Vagina (tissue), 2 donors: ENCODE data around the gene OR14C36. TPM values are rescaled to one million over a fixed set of nuclear protein-coding genes. Genes with fewer than 3 reads are reported as not detected.
"Not testable (repeated sequence)": the region's sequence is repeated elsewhere in the genome, so short reads cannot be mapped to it uniquely, and the experiment has no call there.

ENCODE experiments used
- DNase-seq, 2 donors: peaks; one replicate each; pipeline ENCODE4 v3.0.0-alpha.2; 2017; ENCODE audit errors: extremely low spot score in 2 of 2
- H3K27ac ChIP-seq: fragments of 200-600 bp; sonication (generic); one replicate; pipeline ENCODE4 v1.5.1; 2019
- H3K27me3 ChIP-seq: fragments of 200-600 bp; sonication (generic); one replicate; pipeline ENCODE4 v1.5.1; 2019
- H3K36me3 ChIP-seq, 2 donors: fragments of 200-600 bp; sonication (generic); one replicate each; pipeline ENCODE4 v1.5.1; 2017 to 2019
- H3K4me1 ChIP-seq: fragments of 200-600 bp; sonication (generic); one replicate; pipeline ENCODE4 v1.5.1; 2019
- H3K4me3 ChIP-seq, 2 donors: fragments of 200-600 bp; sonication (generic); 1 replicate in 1 of 2; 2 replicates in 1 of 2; pipeline ENCODE4 v1.5.1; 2016 to 2019
- H3K9me3 ChIP-seq: fragments of 200-600 bp; sonication (generic); one replicate; pipeline ENCODE4 v1.5.1; 2019
- POLR2A ChIP-seq, 2 donors: fragments of 450-650 bp; IDR thresholded peaks; one replicate each; pipeline ENCODE4 v1.6.1; 2017; ENCODE audit warnings: antibody characterized with exemption in 2 of 2, mild to moderate bottlenecking in 2 of 2, moderate library complexity in 2 of 2
- POLR2AphosphoS5 ChIP-seq, 2 donors: sonication (generic); formaldehyde crosslinking; IDR thresholded peaks; one replicate each; pipeline ENCODE4 v1.9.0; 2017; ENCODE audit warnings: antibody characterized with exemption in 2 of 2, mild to moderate bottlenecking in 2 of 2, low read depth in 1 of 2; ENCODE audit not compliant: insufficient read depth in 1 of 2
- intact Hi-C: fragments of 100-400 bp; cut with DNase I; formaldehyde crosslinking; loops from one replicate; pipeline ENCODE4 v1.15.1; 2023
- total RNA-seq: library from RNA; depleted of rRNA; stranded (reverse); fragments of >200 nt; gene quantifications from one replicate; pipeline ENCODE4 v1.2.3, GENCODE V29; 2016
- TF ChIP-seq, protein P1 (sequence below), 3 experiments: fragments of 450-650 bp in 2 of 3; fragments of 200-600 bp in 1 of 3; sonication (generic) in 1 of 3; IDR thresholded peaks; one replicate each; pipeline ENCODE4 v1.5.1; 2017 to 2019; ENCODE audit warnings: antibody characterized with exemption in 3 of 3, mild to moderate bottlenecking in 2 of 3, moderate library complexity in 2 of 3

The OR14C36 gene
- total RNA-seq, result not detected

DNA sequence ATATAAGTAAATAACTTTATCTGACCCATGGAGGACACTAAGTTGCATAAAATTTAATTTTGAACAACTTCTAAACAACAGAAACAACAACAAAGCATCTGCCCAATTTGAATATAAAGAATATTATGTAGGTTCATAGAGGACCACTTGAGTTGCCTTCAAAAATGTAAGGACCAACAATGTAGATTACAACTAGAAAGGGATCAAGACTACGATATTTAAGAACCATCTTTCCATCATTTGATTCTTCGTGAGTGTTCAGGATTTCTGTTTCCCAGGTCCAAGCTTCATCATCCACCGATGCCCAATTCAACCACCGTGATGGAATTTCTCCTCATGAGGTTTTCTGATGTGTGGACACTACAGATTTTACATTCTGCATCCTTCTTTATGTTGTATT lies at the start of gene OR14C36:
Gene OR14C36, plus strand, starts transcription at position 301 of the 400 bp plus-strand sequence. Its CDS starts 0 bp downstream, at position 301.
- H3K36me3 ChIP-seq, result no peaks in the 10 kb centered on the region
- intact Hi-C loops, result no loop called here

DNA sequence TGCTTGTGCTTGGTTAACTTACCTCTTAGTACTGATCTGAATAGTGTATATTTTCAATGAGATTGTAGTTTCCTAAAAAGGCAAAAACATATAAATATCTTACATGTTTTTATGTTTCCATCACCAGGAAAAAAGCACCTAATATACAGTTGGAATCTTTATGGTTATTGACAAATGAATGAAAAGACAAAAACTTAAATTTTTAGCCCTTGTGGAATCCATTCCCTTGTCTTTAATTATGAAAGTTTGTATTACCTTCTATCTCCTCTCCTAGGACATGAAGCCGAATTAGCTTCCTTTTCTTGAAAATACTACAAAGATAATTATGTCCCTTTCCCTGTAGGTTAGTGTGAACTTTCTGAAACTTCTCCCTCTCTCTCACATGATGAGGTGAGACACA lies 45.3 kb upstream of the OR14C36 start, which contains the start of gene OR2T12:
Gene OR2T12, minus strand, starts transcription at position 101 of the 400 bp plus-strand sequence. CDS start 7,846 bp downstream, outside the sequence.
- H3K4me3 ChIP-seq, result no peak within 1 kb of the TSS
- H3K9me3 ChIP-seq, result no peaks in the 10 kb centered on the region
- H3K36me3 ChIP-seq, result no peaks in the 10 kb centered on the region
- DNase-seq, result no peak
- H3K4me1 ChIP-seq, result no peaks in the 10 kb centered on the region
- no peak for TF ChIP-seq POLR2A (IDR thresholded peaks at IDR 0.05)
- TF ChIP-seq, protein P1, sequence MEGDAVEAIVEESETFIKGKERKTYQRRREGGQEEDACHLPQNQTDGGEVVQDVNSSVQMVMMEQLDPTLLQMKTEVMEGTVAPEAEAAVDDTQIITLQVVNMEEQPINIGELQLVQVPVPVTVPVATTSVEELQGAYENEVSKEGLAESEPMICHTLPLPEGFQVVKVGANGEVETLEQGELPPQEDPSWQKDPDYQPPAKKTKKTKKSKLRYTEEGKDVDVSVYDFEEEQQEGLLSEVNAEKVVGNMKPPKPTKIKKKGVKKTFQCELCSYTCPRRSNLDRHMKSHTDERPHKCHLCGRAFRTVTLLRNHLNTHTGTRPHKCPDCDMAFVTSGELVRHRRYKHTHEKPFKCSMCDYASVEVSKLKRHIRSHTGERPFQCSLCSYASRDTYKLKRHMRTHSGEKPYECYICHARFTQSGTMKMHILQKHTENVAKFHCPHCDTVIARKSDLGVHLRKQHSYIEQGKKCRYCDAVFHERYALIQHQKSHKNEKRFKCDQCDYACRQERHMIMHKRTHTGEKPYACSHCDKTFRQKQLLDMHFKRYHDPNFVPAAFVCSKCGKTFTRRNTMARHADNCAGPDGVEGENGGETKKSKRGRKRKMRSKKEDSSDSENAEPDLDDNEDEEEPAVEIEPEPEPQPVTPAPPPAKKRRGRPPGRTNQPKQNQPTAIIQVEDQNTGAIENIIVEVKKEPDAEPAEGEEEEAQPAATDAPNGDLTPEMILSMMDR (IDR thresholded peaks at IDR 0.05), result no peak
- no peak for TF ChIP-seq POLR2AphosphoS5 (IDR thresholded peaks at IDR 0.05; ENCODE audit: insufficient read depth in 1 of 2, low read depth in 1 of 2)
- H3K27me3 ChIP-seq, result no peaks in the 10 kb centered on the region
- intact Hi-C loops, result no loop called here
- no peak within 1 kb of the TSS for H3K27ac ChIP-seq

More for the DNA sequence above, at the start of gene OR14C36:
- TF ChIP-seq POLR2AphosphoS5 (IDR thresholded peaks at IDR 0.05; ENCODE audit: insufficient read depth in 1 of 2, low read depth in 1 of 2) (no peak), POLR2A (IDR thresholded peaks at IDR 0.05) (no peak)
- TF ChIP-seq, protein P1 (IDR thresholded peaks at IDR 0.05), result no peak
- Histone ChIP-seq H3K27ac (no peak within 1 kb of the TSS), H3K4me1 (no peaks in the 10 kb centered on the region), H3K9me3 (no peaks in the 10 kb centered on the region), H3K4me3 (no peak within 1 kb of the TSS), H3K27me3 (no peaks in the 10 kb centered on the region)
- no peak for DNase-seq

DNA sequence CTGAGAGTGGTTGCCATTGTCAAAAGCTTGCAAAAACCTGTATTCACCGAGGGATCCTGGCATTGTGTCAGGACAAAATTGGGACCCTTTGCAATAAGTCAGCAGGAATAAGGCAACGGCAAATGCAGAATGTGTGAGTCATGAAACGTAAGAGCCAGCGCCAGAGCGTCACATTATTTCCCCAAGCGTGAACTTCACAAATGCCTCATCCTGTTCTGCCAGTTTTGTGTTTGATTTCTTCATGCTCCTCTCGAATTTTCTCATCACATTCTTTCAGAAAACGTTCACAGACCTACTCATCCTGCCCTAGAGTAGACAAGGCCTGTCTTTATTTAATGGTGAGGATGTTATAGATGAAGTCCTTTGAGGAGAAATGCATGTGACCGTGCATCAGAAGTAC lies 42.9 kb upstream of the OR14C36 start:
- H3K9me3 ChIP-seq, H3K27me3 ChIP-seq, DNase-seq, H3K4me3 ChIP-seq, H3K36me3 ChIP-seq, H3K4me1 ChIP-seq, H3K27ac ChIP-seq, intact Hi-C loops: not testable (repeated sequence)

- Histone ChIP-seq H3K4me3 (no peak overlapping the region), H3K27me3 (no peaks in the 10 kb centered on the region), H3K36me3 (no peaks in the 10 kb centered on the region), H3K4me1 (no peaks in the 10 kb centered on the region), H3K9me3 (no peaks in the 10 kb centered on the region), H3K27ac (no peak overlapping the region)
- TF ChIP-seq, protein P1 (IDR thresholded peaks at IDR 0.05), result no peak
- TF ChIP-seq POLR2AphosphoS5 (IDR thresholded peaks at IDR 0.05; ENCODE audit: insufficient read depth in 1 of 2, low read depth in 1 of 2) (no peak), POLR2A (IDR thresholded peaks at IDR 0.05) (no peak)
- intact Hi-C loops, result no loop called here
- DNase-seq, result no peak
These were observed 42.5 kb upstream of the OR14C36 start for GRCh38 chr1:248306103-248306502.

GRCh38 chr1:248306740-248307139 lies 41.8 kb upstream of the OR14C36 start:
- H3K27ac ChIP-seq, DNase-seq, H3K36me3 ChIP-seq, intact Hi-C loops, H3K27me3 ChIP-seq, H3K4me3 ChIP-seq, H3K9me3 ChIP-seq, H3K4me1 ChIP-seq: not testable (repeated sequence)

DNA sequence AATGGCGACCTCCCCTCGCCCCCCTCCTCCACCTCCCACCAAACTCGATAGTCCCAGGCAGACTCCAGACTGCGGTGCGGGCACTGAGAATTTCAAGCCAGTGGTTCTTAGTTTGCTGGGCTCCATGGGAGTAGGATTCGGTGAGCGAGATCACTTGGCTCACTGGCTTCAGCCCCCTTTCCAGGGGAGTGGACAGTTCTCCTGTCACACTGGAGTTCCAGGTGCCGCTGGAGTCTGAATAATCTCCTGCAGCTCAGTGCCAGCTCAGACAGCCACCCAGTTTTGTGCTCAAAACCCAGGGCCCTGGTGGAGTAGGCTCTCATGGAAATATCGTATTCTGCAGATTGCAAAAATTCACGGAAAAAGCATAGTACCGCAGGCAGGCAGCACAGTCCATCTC lies 31.8 kb upstream of the OR14C36 start:
- TF ChIP-seq POLR2A (IDR thresholded peaks at IDR 0.05) (no peak), POLR2AphosphoS5 (IDR thresholded peaks at IDR 0.05; ENCODE audit: insufficient read depth in 1 of 2, low read depth in 1 of 2) (no peak)
- TF ChIP-seq, protein P1 (IDR thresholded peaks at IDR 0.05), result no peak
- Histone ChIP-seq H3K4me1 (no peaks in the 10 kb centered on the region), H3K9me3 (no peaks in the 10 kb centered on the region), H3K27me3 (no peaks in the 10 kb centered on the region), H3K27ac (no peak overlapping the region), H3K4me3 (no peak overlapping the region), H3K36me3 (no peaks in the 10 kb centered on the region)
- intact Hi-C loops, result no loop called here
- no peak for DNase-seq
